ENCODE data around the gene SMPD2.

DNA sequence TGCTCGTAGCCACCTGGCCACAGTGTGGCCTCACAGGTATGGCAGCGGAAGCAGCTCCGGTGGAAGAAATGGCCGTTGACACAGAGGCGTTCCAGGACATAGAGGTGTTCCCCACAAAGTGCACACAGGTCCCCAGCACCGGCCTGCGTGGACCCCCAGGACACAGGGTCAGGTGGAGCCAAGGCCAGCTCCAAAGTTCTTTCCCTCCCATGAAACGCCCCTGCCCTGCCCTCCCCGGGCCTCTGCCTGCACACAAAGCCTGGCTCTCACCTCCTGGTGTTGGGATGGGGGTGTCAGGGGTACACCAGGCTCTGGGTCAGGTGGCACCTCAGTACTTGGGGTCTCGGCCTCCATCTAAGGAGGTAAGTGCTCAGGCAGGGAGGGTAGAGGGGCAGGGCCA is 6.6 kb downstream of the SMPD2 start:
- TF ChIP-seq, protein P1, sequence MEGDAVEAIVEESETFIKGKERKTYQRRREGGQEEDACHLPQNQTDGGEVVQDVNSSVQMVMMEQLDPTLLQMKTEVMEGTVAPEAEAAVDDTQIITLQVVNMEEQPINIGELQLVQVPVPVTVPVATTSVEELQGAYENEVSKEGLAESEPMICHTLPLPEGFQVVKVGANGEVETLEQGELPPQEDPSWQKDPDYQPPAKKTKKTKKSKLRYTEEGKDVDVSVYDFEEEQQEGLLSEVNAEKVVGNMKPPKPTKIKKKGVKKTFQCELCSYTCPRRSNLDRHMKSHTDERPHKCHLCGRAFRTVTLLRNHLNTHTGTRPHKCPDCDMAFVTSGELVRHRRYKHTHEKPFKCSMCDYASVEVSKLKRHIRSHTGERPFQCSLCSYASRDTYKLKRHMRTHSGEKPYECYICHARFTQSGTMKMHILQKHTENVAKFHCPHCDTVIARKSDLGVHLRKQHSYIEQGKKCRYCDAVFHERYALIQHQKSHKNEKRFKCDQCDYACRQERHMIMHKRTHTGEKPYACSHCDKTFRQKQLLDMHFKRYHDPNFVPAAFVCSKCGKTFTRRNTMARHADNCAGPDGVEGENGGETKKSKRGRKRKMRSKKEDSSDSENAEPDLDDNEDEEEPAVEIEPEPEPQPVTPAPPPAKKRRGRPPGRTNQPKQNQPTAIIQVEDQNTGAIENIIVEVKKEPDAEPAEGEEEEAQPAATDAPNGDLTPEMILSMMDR (IDR thresholded peaks at IDR 0.05; ENCODE audit: insufficient read depth, low read length, poor library complexity, severe bottlenecking), result no peak
- no peak for TF ChIP-seq EZH2phosphoT487 (conservative IDR thresholded peaks at IDR 0.05; ENCODE audit: low read length)
